GM21717 (cell line): ENCODE measurements around the gene FSCN2.

Experiments
- ATAC-seq: cut with Tn5 transposase; IDR thresholded peaks from one replicate; pipeline ENCODE4 v1.9.1; 2021; ENCODE audit warnings: mild to moderate bottlenecking, moderate library complexity; ENCODE audit not compliant: unreplicated experiment

FSCN2 gene

DNA sequence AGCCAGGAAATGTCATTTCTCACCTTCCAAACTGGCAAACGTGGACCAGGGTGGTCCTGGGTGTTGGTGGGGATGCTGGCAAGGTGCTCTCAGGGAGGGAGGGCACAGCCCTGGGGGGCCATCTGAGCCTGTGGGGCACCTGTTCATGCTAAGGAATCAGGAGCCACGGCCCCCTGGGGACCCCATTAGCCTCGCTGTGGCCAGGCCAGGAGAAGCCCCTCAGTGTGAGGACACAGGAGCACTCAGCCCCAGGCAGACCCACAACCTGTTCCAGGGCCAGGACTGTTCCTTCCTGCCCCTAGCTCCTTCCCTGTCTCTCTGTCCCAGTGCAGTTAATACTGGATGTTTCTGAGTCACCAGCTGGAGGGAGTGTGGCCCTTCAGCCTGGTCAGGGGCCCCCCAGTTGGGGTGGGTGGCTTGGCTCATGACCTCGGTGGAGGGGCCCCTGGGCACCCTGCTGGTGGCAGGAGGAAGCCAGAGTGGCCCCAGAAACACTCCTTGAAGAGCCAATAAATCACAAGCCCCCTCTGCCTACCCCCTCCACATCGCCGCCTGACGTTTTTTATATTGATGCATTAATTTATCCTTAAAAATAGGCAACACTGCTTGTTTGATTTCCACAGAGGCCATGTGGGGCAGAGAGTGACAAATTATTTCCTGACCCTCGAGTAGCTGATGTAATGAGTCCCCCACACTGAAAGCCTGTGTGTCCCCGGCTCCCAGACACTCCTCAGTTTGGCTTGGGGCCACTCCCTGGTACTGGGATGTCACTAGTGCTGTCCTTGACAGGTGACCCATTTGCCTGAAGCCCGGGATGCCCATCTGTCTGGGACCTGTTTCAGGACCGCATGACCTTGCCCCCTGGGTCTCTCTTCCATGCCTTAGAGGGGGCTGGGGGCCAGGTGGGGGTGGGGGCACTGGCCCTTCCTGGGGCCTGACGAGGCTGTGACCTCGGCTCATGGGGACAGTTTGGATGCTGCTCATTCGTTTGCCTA lies 37.9 kb upstream of the FSCN2 start:
- ATAC-seq = no peak

DNA sequence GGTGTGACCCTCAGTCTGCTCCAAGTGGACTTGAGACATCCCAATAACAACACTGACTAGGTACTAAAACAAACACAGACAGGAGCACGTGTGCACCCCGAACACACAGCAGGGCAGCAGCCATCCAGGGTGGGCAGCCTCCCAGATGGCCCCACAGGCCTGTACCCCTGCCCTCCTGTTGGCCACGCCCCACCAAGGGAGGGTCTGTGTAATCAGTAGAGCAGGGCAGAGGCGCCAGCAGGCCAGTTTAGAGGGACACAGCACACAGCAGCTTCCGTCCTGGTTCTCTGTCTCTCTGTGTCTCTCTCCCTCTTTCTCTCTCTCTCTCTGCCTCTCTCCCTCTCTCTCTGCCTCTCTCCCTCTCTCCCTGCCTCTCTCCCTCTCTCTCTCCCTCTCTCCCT lies 37.0 kb upstream of the FSCN2 start:
- no peak for ATAC-seq

DNA sequence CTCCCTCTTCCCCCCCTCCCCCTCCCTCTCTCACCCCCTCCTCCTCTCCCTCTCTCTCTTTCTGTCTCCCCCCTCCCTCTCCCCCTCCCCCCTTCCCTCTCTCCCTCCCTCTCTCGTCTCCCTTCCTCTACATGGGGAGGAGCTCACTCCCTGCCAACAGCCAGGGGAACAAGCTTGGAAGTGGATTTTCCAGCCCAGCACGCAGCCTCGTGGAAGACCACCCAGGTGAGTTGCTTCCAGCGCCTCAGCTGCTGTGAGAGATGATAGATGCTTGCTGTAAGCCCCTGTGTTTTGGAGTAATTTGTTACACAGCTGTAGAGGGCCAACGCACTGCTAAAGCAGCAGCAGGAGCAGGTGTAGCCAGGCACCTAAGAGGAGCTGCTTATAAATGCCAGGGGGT lies 36.4 kb upstream of the FSCN2 start:
- no peak for ATAC-seq

DNA sequence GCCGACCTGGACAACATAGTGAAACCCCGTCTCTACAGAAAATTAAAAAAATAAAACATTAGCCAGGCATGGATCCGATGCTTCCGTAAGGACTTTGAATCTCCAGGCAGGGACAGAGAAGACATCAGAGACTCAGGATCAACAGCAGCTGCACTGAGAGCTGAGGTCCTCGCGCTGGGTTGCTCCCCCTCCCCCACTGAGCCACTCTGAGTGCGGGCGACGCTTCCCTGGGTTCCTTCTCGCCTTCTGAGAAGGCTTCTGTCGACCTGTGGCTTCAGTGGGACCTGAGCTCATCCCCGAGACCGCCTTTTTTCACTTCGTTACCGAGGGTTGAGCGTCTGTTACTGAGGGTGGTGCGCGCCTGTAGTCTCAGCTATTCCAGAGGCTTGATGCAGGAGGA lies 36.0 kb upstream of the FSCN2 start:
- ATAC-seq = no peak

DNA sequence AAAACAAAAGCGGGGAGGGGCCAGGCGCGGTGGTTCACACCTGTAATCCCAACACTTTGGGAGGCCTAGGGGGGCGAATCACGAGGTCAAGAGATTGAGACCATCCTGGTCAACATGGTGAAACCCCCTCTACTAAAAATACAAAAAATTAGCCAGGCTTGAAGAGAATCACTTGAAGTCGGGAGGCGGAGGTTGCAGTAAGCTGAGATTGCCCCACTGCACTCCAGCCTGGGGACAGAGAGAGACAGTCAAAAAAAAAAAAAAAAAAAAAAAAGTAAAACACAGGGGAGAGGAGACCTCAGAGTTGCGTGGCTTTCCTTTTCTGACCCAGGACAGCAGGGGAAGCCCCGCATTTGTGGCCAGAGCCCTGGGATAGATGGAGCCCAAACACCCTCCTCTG lies 35.5 kb upstream of the FSCN2 start:
- ATAC-seq = no peak

DNA sequence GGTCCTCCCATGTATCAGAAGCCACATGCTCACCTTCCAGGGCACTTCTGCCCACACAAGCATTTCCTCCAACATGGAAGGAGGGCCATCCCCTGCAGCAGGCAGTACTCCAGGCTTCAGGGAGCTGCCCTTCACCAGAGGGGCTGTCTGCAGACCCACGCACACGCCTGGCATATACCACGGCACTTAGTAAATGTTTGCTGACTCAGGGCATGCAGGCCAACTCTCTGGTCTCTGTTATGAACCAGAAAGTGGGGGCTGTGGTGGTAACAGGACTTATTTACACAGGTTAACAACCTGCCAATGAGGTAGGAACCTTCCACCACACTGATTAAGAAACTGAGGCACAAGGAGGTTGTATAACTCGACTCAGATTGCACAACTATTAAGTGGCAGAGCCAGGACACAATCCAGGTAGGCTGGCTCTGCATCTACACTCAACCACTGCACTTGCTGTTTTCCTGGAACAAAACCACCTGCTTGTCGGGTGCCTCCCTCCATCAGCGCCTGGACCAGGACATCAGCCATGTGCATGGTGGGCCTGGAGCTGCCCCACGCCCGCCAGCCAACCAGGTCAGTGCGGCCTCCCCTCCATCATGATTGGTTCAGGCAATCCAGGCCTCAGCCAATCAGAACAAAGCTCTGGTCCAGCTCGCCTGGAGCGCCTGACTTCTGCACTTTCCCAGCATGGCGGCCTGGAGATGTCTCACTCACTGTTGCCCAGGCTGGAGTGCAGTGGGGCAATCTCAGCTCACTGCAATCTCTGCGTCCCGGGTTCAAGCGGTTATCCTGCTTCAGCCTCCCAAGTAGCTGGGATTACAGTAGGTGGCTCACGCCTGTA lies 34.8 kb upstream of the FSCN2 start:
- ATAC-seq = no peak

DNA sequence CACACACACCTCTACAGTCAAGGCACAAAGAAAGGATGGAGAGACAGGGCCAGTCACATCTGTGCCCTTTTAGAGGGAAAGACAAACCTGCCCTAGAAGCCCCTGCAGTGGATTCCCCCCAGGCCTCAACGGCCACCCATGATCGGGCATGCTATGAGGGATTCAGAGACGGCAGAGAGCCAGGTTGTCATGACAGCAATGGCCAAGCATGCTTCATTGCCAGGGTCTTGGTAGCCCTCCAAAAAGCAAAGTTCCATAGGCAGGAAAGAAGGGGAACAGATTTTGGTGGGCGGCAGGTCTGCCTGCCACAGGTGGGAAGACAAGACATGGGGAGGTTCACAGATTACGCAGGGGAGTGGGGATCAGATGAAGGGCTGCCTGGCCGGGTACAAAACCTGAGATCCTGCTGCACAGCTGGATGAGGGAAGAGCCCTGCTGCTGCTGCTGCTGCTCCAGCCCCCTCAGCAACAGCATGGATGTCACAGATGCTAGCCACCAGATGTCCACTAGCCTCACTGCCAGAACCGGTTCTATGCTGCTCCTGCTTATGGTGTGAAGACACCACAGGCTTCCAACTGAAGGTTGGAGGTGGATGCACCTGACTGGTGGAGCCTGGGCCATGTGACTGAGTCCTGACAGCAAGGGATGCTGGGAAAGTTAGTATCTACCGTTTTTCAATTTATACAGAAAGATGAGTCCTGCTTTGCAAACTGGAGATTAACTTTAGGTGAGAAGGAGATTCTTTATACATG lies 33.4 kb upstream of the FSCN2 start:
- ATAC-seq = no peak

DNA sequence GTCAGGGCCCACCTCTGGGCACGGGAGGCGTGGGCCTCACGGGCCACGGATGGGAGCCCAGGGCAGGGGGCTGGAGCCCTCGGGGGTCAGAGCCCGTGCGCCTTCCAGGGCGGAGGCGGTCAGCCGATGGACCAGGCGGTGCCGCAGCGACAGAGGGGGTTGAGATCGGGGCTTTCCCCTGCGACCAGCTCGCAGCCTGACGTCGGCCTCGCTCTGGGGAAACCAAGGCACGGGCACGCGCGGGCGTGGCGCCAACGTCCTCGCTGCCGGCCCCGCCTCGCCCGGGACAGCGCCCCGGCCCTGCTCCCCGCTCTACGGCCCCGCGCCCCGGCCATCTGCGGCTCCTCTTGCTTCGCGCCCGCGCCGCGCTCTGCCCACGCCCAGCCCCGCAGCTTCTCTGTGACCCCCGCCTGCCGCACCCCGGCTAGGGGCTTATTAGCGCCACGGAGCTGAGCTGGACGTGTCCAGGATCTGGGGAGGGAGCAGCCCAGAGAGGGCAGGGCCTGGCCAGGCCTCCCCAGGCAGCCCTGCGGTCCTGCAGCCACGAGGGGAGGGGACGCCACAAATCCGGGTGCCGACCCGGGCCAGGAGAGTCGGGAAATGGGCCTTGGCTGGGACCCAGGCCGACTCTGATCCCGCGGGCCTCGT lies 29.1 kb upstream of the FSCN2 start:
- ATAC-seq = no peak

DNA sequence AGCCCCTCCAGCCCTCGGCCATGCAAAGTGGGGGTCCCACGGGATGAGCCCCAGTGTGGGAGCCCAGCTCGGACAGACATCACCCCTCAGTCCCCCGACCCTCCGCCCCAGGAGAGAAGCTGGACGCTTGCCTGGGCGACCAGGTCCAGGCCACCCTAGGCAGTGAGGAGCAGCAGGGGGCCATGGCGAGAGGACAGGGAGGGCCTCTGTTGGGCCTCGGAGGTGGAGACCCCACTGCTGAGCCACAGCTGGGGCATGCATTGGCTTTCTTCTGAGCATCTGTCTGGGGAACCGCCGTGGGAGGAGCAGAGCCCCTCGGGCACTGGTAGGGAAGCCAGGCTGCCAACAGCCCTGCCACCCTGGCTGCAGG lies 28.6 kb upstream of the FSCN2 start:
- ATAC-seq = no peak

DNA sequence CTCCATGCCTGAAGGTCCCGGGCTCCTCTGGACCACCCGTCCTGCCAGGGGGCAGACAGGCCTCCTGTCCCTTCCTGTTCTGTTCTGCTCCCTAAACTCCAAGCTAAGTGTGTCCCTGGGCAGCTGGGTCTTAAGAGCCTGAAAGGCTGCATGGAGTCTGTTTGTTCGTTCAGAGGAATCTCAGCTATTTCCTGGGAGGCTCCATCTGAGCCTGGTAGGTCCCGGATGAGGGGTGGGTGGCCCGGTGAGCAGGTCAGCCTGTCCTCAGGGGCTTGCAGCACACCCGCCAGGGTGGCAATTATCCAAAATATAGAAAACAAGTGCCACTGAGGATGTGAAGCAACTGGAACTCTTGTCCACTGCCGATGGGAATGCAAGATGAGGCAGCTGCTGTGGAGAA lies 28.1 kb upstream of the FSCN2 start:
- ATAC-seq = no peak

DNA sequence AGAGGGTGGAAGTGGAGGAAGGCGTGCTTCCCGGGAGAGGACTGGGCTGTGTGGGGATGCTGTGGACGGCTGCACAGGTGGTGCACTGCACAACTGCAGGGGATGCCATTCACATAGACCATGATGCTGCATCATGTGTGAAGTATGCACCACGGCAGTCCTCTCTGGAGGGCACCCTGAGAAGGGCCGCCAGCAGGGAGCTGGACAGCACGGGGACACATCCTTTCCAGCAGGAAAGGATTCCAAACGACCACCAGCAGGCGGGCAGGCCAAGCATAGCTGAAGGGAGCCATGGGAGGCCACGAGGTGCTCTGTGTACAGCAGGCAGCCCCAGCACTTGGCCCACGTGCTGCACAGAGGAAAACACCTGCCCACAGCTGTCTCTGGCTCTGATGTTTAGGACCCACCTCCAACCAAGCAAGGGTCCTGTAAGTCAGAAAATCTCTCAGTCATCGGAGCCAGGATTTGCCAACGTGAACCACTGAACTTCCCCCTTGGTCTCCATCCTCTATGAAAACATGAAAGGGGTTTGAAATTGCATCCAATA lies 25.6 kb upstream of the FSCN2 start:
- ATAC-seq = no peak

DNA sequence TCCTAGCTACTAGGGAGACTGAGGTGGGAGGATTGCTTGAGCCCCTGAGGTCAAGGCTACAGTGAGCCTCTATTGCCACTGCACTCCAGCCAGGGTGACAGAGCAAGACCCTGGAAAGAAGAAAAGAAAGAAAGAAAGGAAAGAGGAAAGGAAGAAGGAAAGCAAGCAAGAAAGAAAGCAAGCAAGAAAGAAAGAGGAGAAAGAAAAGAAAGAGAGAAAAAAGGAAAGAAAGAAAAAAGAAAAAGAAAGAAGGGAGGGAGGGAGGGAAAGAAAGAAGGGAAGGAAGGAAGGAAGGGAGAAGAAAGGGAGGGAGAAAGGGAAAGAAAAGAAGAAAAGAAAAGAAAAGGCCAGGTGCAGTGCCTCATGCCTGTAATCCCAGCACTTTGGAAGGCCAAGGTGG lies 24.6 kb upstream of the FSCN2 start:
- no peak for ATAC-seq

DNA sequence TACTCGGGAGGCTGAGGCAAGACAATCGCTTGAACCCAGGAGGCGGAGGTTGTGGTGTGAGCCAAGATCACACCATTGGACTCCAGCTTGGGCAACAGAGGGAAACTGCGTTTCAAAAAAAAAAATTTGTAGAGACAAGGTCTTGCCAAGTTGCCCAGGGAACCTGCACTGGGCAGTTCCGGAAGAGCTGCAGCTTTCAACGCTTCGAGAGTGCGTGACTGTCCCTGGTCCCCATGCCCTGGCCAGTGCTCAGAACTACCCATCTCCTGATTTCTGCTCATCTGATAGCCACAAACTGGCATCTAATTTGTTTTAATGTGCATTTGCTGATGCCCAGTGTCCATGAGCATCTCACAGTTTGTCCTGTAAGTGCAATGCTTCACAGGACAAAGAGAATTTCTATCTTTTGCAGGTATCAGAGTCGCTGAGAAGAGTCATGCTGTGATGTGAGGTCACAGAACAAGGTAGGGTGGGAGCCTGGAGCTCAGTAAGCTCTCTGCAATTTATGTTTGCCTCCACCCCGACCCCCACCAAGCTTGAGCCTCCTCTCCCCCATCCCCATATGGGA lies 19.5 kb upstream of the FSCN2 start:
- no peak for ATAC-seq

DNA sequence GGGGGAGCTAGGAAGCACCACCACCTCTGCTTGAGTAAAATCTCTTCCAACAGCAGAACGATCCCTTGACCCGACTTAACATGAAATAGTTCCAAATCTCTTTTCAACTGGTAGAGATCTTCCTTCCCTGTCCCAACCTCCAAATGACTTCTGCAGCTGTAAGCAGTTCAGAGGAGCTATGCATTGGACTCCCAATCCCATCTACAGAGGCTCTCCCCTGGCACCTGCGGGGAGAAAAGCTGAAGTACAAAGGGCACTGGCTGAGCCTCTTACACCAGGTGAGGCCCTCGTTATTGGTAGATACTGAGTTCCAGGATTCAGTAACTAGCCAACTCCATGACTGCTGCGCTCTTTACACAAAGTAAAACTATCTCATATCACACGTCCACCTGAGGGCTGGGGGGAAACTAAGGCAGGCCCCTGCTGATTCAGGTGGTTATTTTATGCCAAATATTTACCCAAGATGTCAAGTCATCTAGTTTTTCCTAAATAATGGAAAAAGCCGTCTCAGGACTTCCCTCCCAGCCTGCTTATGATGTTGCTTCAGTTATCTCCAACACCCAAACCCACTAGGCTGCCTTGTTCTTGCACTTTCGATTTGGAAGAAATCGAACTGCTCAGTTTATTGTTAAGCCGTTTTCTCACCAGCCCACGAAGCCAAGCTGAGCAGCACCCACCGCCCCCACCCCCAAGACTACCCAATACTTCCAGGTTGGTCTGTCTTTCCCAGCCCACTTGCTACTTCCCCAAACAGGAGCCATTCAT lies 18.8 kb upstream of the FSCN2 start:
- ATAC-seq = no peak

DNA sequence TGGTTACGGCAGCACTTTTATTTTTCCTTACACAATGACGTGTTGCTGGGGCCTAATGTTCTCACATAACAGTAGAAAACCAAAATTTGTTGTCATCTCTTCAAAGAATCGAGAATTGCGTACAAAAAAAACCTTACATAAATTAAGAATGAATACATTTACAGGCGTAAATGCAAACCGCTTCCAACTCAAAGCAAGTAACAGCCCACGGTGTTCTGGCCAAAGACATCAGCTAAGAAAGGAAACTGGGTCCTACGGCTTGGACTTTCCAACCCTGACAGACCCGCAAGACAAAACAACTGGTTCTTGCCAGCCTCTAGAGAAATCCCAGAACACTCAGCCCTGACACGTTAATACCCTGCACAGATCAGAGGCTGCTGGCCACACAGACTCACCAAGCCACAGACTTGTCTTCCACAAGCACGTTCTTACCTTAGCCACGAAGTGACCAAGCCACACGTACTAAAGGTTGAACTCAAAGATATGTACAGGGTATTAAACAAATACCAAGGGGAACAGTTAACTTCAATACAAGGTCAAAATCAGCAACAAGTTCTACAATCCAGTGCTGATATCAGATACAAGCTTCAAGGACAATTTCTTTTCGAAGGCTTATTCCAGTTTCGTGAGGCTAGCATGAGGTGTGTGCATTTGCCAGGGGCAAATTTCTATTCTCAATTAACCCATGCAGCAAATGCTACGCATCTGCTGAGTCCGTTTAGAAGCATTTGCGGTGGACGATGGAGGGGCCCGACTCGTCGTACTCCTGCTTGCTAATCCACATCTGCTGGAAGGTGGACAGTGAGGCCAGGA lies 18.0 kb upstream of the FSCN2 start:
- ATAC-seq = no peak

DNA sequence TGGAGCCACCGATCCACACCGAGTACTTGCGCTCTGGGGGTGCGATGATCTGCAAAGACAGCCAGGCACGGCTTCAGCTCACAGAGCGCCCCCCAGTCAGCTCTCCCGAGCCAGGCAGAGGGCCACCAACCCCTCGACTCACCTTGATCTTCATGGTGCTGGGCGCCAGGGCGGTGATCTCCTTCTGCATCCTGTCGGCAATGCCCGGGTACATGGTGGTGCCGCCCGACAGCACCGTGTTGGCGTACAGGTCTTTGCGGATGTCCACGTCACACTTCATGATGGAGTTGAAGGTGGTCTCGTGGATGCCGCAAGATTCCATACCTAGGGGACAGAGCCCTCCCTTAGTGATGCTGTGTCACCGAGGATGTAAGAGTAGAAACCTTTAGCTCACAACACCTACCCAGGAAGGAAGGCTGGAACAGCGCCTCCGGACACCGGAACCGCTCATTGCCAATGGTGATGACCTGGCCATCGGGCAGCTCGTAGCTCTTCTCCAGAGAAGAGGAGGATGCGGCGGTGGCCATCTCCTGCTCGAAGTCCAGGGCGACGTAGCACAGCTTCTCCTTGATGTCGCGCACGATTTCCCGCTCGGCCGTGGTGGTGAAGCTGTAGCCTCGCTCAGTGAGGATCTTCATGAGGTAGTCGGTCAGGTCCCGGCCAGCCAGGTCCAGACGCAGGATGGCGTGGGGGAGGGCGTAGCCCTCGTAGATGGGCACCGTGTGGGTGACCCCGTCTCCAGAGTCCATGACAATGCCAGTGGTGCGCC lies 17.2 kb upstream of the FSCN2 start:
- no peak for ATAC-seq

DNA sequence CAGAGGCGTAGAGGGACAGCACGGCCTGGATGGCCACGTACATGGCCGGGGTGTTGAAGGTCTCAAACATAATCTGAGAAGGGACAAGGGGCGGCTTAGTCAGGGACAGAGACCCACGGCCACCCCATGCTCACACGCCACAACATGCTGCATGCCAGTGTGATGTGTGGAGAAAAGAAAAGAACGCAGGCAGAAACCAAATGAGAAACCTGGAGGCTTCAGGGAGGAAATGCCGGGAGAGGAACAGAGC lies 16.7 kb upstream of the FSCN2 start:
- ATAC-seq = no peak
